GM21447 (cell line): ENCODE measurements around the gene SGF29.
A peak's percentile ranks its signal among the peaks of the same experiment; 100 is the strongest.
"Not testable (repeated sequence)": the region's sequence is repeated elsewhere in the genome, so short reads cannot be mapped to it uniquely, and the experiment has no call there.

Source experiments
- ATAC-seq: cut with Tn5 transposase; IDR thresholded peaks from one replicate; pipeline ENCODE4 v1.9.1; 2021; ENCODE audit not compliant: unreplicated experiment

The SGF29 gene

GRCh38 chr16:28609631-28610594 lies 56.2 kb downstream of the SGF29 start, which contains the start of gene SULT1A1:
Gene SULT1A1, minus strand, starts transcription at chr16:28610044. Its CDS starts 1,189 bp downstream, at chr16:28608855.
- no peak for ATAC-seq

GRCh38 chr16:28610595-28611191 lies 57.0 kb downstream of the SGF29 start:
- ATAC-seq: no peak

GRCh38 chr16:28612359-28613280 lies 58.9 kb downstream of the SGF29 start:
- ATAC-seq: peak; percentile 71

GRCh38 chr16:28613912-28614311 lies 60.2 kb downstream of the SGF29 start:
- ATAC-seq: not testable (repeated sequence)

- ATAC-seq: not testable (repeated sequence)
These were observed 60.8 kb downstream of the SGF29 start for GRCh38 chr16:28614561-28614960.

- not testable (repeated sequence) for ATAC-seq
These were observed 61.9 kb downstream of the SGF29 start for GRCh38 chr16:28615486-28616223.

GRCh38 chr16:28616224-28616577 lies 62.5 kb downstream of the SGF29 start:
- not testable (repeated sequence) for ATAC-seq

- no peak for ATAC-seq
These were observed 62.9 kb downstream of the SGF29 start for GRCh38 chr16:28616636-28617035.

GRCh38 chr16:28617874-28618273 lies 64.2 kb downstream of the SGF29 start:
- no peak for ATAC-seq

- not testable (repeated sequence) for ATAC-seq
These were observed 66.6 kb downstream of the SGF29 start for GRCh38 chr16:28620316-28620715.

- no peak for ATAC-seq
These were observed 67.9 kb downstream of the SGF29 start for GRCh38 chr16:28621481-28622155.

GRCh38 chr16:28622532-28623171 lies 68.9 kb downstream of the SGF29 start:
- ATAC-seq: not testable (repeated sequence)

GRCh38 chr16:28623172-28623711 lies 69.5 kb downstream of the SGF29 start:
- ATAC-seq: no peak

- not testable (repeated sequence) for ATAC-seq
These were observed 77.2 kb downstream of the SGF29 start for GRCh38 chr16:28630905-28631304.

- not testable (repeated sequence) for ATAC-seq
These were observed 82.5 kb downstream of the SGF29 start for GRCh38 chr16:28636093-28636823.

- ATAC-seq: not testable (repeated sequence)
These were observed 84.0 kb downstream of the SGF29 start, which contains the start of gene NPIPB8 for GRCh38 chr16:28637765-28638164. Gene NPIPB8, plus strand, starts transcription at chr16:28638065. Its CDS starts 296 bp downstream, at chr16:28638361.

GRCh38 chr16:28638359-28638758 lies 84.6 kb downstream of the SGF29 start:
- not testable (repeated sequence) for ATAC-seq

GRCh38 chr16:28639959-28640358 lies 86.2 kb downstream of the SGF29 start:
- not testable (repeated sequence) for ATAC-seq
